HCT116 (cell line): Measurements from ENCODE around the gene PLSCR4. TPM values are rescaled to one million over a fixed set of nuclear protein-coding genes. Genes with fewer than 3 reads are reported as not detected.

Source experiments
- ATAC-seq: fragments of 200-7000 bp; cut with Tn5 transposase; 2 replicates; pipeline ENCODE4 v1.9.1; 2020; ENCODE audit warnings: mild to moderate bottlenecking, moderate library complexity
- BruUV-seq: library from RNA; stranded (reverse); fragments of 400-500 nt; replicated peaks from 2 replicates; lab custom pipeline; 2021; lab: Mats Ljungman, UMichigan
- CTCF ChIA-PET: fragments of 300-600 bp; sonication (Branson Sonifier 250); formaldehyde crosslinking; loops from one replicate; lab custom pipeline; 2021; ENCODE audit warnings: antibody characterized with exemption; lab: Charles Lee
- POLR2A ChIA-PET: fragments of 300-600, 350-600 bp; sonication (Branson Sonifier 250); formaldehyde crosslinking; loops from one replicate; lab custom pipeline; 2021; ENCODE audit warnings: antibody characterized with exemption; lab: Charles Lee
- RAD21 ChIA-PET, 2 experiments: fragments of 300-600 bp; sonication (Branson Sonifier 250); formaldehyde crosslinking; loops; one replicate each; lab custom pipeline; 2023; ENCODE audit warnings: low total read pairs in 2 of 2; ENCODE audit not compliant: uncharacterized antibody in 2 of 2, unreplicated experiment in 2 of 2, low non-redundant PET in 1 of 2; lab: Charles Lee
- DNase-seq: peaks from one replicate; pipeline ENCODE4 v3.0.0-alpha.2; 2010; ENCODE audit warnings: low read depth, low spot score
- H2AFZ ChIP-seq: fragments of 200-600 bp; shearing (Covaris generic), sonication (generic); 2 replicates; pipeline ENCODE4 v1.6.1; 2017; ENCODE audit warnings: low read depth, mixed run types, mixed read lengths, antibody characterized with exemption, low read length; ENCODE audit not compliant: poor library complexity, severe bottlenecking
- H3K27ac ChIP-seq: 2 replicates; pipeline ENCODE4 v1.5.1; 2012; ENCODE audit warnings: low read depth, low read length
- H3K27me3 ChIP-seq: fragments of 200-600 bp; sonication (generic); 2 replicates; pipeline ENCODE4 v1.6.1; 2016; ENCODE audit warnings: mixed run types, low read length, mixed read lengths; ENCODE audit not compliant: insufficient read depth
- H3K36me3 ChIP-seq, 2 experiments: fragments of 200-500 bp in 1 of 2; fragments of 200-600 bp in 1 of 2; sonication (Bioruptor generic) in 1 of 2; sonication (generic) in 1 of 2; 2 replicates each; pipeline versions ENCODE4 v1.5.1 to v1.6.1; 2014 to 2016; ENCODE audit warnings: low read length in 2 of 2, inconsistent platforms in 1 of 2, mixed read lengths in 1 of 2, mixed run types in 1 of 2; ENCODE audit not compliant: insufficient read depth in 2 of 2, control insufficient read depth in 1 of 2
- H3K4me1 ChIP-seq, 2 experiments: fragments of 200-600 bp in 1 of 2; sonication (generic) in 1 of 2; 2 replicates each; pipeline versions ENCODE4 v1.5.1 to v1.6.1; 2012 to 2017; ENCODE audit warnings: low read length in 2 of 2, inconsistent platforms in 1 of 2, mild to moderate bottlenecking in 1 of 2, mixed read lengths in 1 of 2, mixed run types in 1 of 2, moderate library complexity in 1 of 2; ENCODE audit not compliant: insufficient read depth in 2 of 2, control insufficient read depth in 1 of 2
- H3K4me2 ChIP-seq: fragments of 200-600 bp; sonication (generic); 2 replicates; pipeline ENCODE4 v1.6.1; 2017; ENCODE audit warnings: mixed run types, low read length, mixed read lengths
- H3K4me3 ChIP-seq, 2 experiments: fragments of 200-600 bp in 1 of 2; sonication (generic) in 1 of 2; replicated peaks in 1 of 2; 2 replicates each; pipeline ENCODE4 v1.5.1; 2011 to 2016; ENCODE audit warnings: low read length in 2 of 2, control low read depth in 1 of 2, low read depth in 1 of 2, mild to moderate bottlenecking in 1 of 2, mixed read lengths in 1 of 2, mixed run types in 1 of 2
- H3K79me2 ChIP-seq: fragments of 200-600 bp; sonication (generic); 2 replicates; pipeline ENCODE4 v1.6.1; 2017; ENCODE audit warnings: mild to moderate bottlenecking, mixed run types, low read length, moderate library complexity, mixed read lengths; ENCODE audit not compliant: insufficient read depth
- H3K9ac ChIP-seq: fragments of 200-600 bp; sonication (generic); 2 replicates; pipeline ENCODE4 v1.6.1; 2016; ENCODE audit warnings: low read length, mixed read lengths
- H3K9me2 ChIP-seq: fragments of 200-600 bp; sonication (generic), shearing (Covaris generic); 2 replicates; pipeline ENCODE4 v1.6.1; 2017; ENCODE audit warnings: mixed run types, mild to moderate bottlenecking, moderate library complexity; ENCODE audit not compliant: insufficient read depth
- H3K9me3 ChIP-seq, 2 experiments: fragments of 200-500 bp in 1 of 2; fragments of 200-600 bp in 1 of 2; sonication (Bioruptor generic) in 1 of 2; sonication (generic) in 1 of 2; 2 replicates each; pipeline ENCODE4 v1.6.1; 2014 to 2017; ENCODE audit warnings: low read length in 2 of 2, mixed read lengths in 2 of 2, inconsistent platforms in 1 of 2, low read depth in 1 of 2, mild to moderate bottlenecking in 1 of 2, mixed run types in 1 of 2, moderate library complexity in 1 of 2; ENCODE audit not compliant: control insufficient read depth in 1 of 2, insufficient read depth in 1 of 2
- H4K20me1 ChIP-seq: fragments of 200-600 bp; sonication (generic), shearing (Covaris generic); 2 replicates; pipeline ENCODE4 v1.6.1; 2017; ENCODE audit warnings: mixed run types, mild to moderate bottlenecking, moderate library complexity; ENCODE audit not compliant: insufficient read depth
- CBX3 ChIP-seq: IDR thresholded peaks from 2 replicates; pipeline ENCODE4 v1.6.1; 2012; ENCODE audit warnings: low read depth
- CEBPB ChIP-seq: IDR thresholded peaks from 2 replicates; pipeline ENCODE4 v1.6.1; 2012; ENCODE audit warnings: low read depth
- FOSL1 ChIP-seq: IDR thresholded peaks from 2 replicates; pipeline ENCODE4 v1.6.1; 2012; ENCODE audit warnings: low read depth
- POLR2A ChIP-seq: IDR thresholded peaks from 2 replicates; pipeline ENCODE4 v1.7.0; 2011; ENCODE audit warnings: borderline replicate concordance; ENCODE audit not compliant: insufficient read depth, insufficient read length; ENCODE audit errors: extremely low read depth
- REST ChIP-seq: IDR thresholded peaks from 2 replicates; pipeline ENCODE4 v1.6.1; 2012; ENCODE audit warnings: low read depth
- SIN3A ChIP-seq: IDR thresholded peaks from 2 replicates; pipeline ENCODE4 v1.6.1; 2012; ENCODE audit warnings: low read depth
- TCF7L2 ChIP-seq: IDR thresholded peaks from 2 replicates; pipeline ENCODE4 v1.7.0; 2011; ENCODE audit warnings: borderline replicate concordance, inconsistent platforms; ENCODE audit not compliant: insufficient read depth, insufficient read length; ENCODE audit errors: extremely low read depth
- ZFX ChIP-seq: fragments of 450-650 bp; IDR thresholded peaks from 2 replicates; pipeline ENCODE4 v1.6.1; 2017
- intact Hi-C: fragments of 100-400 bp; cut with micrococcal nuclease; formaldehyde crosslinking; loops from 2 replicates; pipeline ENCODE4 v1.10.0; 2022
- total RNA-seq: library from RNA; stranded (reverse); gene quantifications from one replicate; pipeline ENCODE4 v1.2.1, GENCODE V29; 2021; ENCODE audit not compliant: unreplicated experiment
- TF ChIP-seq, protein P1 (sequence below): IDR thresholded peaks from 2 replicates; pipeline ENCODE4 v1.6.1; 2011; ENCODE audit warnings: mild to moderate bottlenecking, low read length, moderate library complexity; ENCODE audit not compliant: insufficient replicate concordance; ENCODE audit errors: extremely low read depth

PLSCR4 gene
- total RNA-seq, 1 experiment from 2014 or later: 4.1 TPM

- Histone ChIP-seq H4K20me1 (no peaks in the 10 kb centered on the region), H3K4me1 (no peaks in the 10 kb centered on the region)
- DNase-seq: no peak
- ATAC-seq: no peak
- TF ChIP-seq TCF7L2 (no peak), SIN3A (no peak), ZFX (no peak), FOSL1 (no peak), CEBPB (no peak), CBX3 (no peak), POLR2A (no peak), REST (no peak)
- TF ChIP-seq, protein P1, sequence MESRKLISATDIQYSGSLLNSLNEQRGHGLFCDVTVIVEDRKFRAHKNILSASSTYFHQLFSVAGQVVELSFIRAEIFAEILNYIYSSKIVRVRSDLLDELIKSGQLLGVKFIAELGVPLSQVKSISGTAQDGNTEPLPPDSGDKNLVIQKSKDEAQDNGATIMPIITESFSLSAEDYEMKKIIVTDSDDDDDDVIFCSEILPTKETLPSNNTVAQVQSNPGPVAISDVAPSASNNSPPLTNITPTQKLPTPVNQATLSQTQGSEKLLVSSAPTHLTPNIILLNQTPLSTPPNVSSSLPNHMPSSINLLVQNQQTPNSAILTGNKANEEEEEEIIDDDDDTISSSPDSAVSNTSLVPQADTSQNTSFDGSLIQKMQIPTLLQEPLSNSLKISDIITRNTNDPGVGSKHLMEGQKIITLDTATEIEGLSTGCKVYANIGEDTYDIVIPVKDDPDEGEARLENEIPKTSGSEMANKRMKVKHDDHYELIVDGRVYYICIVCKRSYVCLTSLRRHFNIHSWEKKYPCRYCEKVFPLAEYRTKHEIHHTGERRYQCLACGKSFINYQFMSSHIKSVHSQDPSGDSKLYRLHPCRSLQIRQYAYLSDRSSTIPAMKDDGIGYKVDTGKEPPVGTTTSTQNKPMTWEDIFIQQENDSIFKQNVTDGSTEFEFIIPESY: no peak
- TF ChIP-seq, all 23 proteins: peak for 0
- ChIA-PET CTCF (no interaction called here), RAD21 (no interaction called here), POLR2A (no interaction called here)
- intact Hi-C loops: no loop called here
- Histone ChIP-seq H3K27ac (no peak overlapping the region), H3K4me3 (no peak overlapping the region), H2AFZ (no peak overlapping the region), H3K9ac (no peak overlapping the region), H3K36me3 (no peaks in the 10 kb centered on the region), H3K27me3 (no peaks in the 10 kb centered on the region), H3K79me2 (no peaks in the 10 kb centered on the region), H3K4me2 (no peak overlapping the region), H3K9me3 (no peaks in the 10 kb centered on the region), H3K9me2 (no peaks in the 10 kb centered on the region)
- no TSS peak for BruUV-seq
Measured at GRCh38 chr3:146271180-146271579, 20.3 kb upstream of the PLSCR4 start.
